Measurements from ENCODE around the gene MORN2.

The MORN2 gene

DNA sequence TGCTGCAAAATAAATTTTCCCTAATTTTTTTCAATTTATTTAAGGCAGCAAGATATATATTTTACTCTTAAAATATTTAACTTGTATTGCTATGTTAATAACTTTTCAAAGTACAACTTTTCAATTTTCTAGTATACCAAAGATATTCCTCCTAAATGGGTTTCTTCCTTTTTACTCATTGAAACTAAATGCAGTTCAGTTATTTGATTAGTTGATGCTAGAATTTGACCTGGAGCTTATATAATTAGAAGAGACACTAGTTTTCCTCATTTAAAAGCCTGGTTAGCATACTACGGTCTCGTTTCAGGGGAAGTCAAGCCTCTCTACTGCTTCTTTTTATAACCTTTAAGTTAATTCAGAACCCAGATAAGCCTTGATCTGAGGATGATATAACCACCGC lies 13.8 kb downstream of the MORN2 start, which contains the start of gene ARHGEF33:
TSS of gene ARHGEF33 (plus strand) at position 301 of the 400 bp plus-strand sequence. CDS start 29,573 bp downstream, outside the sequence.
- DNase-seq (ENCODE audit: low read depth in 2 of 2): no peak

- no peak for DNase-seq (ENCODE audit: low read depth in 2 of 2)
Measured at GRCh38 chr2:38892819-38893218, 17.0 kb downstream of the MORN2 start.

DNA sequence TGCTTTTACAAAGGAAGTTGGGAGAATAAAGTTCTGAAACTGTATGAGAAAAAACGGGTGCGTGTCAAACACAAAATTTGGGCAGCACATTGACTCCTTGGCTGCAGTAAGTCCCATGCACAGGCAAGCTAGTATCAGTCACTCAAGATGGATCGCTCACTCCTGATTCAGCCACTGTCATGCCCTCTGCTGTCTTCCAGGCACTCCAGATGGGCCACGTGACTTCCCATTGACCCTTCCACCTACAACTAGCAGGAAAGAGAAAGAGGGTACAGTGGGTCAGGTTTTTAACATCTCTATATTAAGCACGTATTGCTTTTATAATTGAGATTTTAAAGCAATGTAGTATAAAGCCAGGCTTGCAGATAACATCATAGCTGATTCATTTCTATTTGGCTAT lies 22.5 kb downstream of the MORN2 start:
- DNase-seq (ENCODE audit: low read depth in 2 of 2): no peak

DNA sequence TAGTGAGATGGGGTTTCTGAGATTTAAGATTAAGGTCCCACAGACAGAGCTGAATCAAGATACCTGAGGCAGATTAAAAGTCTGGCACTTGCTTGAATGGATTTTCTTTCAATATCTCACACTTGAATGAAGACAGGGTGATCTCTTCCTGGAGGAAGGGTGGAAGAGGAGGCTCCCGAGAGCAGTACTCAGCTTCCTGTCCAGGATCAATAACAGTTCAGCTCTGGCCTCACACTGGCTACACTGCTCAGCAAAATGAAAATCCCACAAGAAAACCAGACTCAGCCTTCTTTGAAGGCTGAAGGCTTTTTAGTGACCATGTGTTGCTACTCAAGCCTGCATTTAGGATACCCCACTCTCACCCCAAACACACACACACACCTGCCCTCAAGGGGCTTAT lies 24.9 kb downstream of the MORN2 start:
- DNase-seq (ENCODE audit: low read depth in 2 of 2): no peak

- DNase-seq (ENCODE audit: low read depth in 2 of 2): no peak
Measured at GRCh38 chr2:38905251-38905650, 29.5 kb downstream of the MORN2 start.

DNA sequence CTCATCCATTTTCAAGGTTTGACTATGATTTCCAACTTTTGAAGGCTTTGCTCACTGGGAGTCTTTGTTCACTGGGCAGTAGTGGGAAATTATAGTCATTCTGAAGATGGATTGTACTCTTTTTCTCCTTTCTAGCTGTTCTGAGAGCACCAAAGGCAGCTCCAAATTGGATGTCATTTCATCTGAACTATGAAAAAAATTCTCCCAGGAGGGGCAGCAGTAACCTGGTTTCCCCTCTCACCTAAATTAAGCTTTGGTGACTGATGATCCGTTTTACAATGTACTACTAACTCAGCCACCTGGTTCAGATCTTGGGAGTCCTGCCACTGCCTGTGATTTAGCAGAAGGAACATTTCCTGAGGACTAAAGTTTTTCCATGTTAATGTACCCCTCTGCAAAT lies 31.5 kb downstream of the MORN2 start:
- DNase-seq (ENCODE audit: low read depth in 2 of 2): no peak

DNA sequence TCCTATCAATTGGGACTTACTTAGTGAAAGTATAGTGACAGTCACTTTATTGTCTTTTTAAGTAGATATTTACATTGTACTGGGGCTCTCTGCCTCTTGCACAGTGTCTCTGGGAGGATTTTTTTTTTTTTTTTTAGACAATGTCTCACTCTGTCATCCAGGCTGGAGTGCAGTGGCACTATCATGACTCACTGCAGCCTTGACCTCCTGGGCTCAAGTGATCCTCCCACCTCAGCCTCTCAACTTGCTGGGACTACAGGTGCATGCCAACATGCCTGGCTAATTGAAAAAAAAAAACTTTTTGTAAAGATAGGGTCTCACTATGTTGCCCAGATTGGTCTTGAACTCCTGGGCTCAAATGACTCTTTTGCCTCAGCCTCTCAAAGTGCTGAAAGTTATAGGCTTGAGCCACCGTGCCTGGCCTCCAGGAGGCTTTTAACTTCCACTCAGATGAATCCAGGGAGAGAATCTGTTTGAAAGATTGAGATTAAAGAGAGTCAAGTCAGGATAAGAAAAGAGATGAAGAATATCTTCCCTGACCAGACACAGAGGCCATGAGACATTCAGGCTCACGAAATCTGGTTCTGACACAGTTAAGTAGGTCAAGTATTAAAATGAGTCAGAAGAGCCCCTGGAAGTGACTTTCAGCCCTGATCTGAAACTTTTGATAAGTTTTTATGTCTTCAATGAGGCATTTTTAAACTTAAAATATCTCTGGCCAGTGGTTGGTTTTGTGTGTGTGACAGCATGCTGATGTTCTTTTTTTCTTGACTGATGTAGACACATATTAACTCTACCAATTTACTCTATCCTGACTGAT lies 32.2 kb downstream of the MORN2 start:
- DNase-seq (ENCODE audit: low read depth in 2 of 2): no peak

DNA sequence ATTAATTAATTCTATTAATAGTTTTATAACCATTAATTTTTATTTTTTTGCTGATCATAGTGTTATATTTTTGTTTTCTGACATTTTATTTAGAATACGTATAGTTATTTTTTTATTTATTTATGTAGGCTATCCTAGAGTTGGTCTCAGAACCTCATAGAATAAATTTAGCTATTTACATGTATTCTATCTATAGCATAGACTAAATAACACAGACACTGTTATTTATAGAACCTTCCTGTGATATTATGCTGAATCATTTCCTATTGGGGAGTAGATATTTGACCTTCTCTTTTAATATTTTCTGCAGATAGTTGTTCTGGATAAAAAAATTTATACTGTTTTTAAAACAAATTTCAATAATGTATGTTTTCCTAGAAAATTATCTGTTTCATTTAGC lies 34.1 kb downstream of the MORN2 start:
- DNase-seq (ENCODE audit: low read depth in 2 of 2): no peak

GRCh38 chr2:38911191-38911590 lies 35.4 kb downstream of the MORN2 start:
- DNase-seq (ENCODE audit: low read depth in 2 of 2): no peak

GRCh38 chr2:38912619-38913018 lies 36.8 kb downstream of the MORN2 start:
- no peak for DNase-seq (ENCODE audit: low read depth in 2 of 2)

DNA sequence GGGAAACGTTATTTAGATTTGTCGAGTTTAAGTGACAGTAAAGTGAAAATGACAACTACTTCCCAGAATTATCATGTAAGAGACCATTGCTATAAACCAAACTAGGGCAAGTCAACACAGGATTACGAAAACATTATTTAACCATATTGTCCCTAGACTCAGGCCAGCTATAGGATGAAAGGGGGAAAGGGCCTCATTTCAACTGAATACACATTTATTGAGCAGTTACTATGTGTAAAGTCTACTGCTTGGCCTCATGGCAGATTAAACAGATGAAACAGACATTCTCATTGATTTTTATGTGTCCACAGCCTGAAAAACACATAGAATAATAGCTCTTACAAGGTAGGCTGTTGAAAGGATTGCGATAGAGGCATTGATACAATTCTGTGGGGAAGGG lies 46.6 kb downstream of the MORN2 start:
- DNase-seq (ENCODE audit: low read depth in 2 of 2): no peak

GRCh38 chr2:38922902-38923301 lies 47.1 kb downstream of the MORN2 start:
- no peak for DNase-seq (ENCODE audit: low read depth in 2 of 2)

GRCh38 chr2:38925982-38926381 lies 50.2 kb downstream of the MORN2 start:
- no peak for DNase-seq (ENCODE audit: low read depth in 2 of 2)

DNA sequence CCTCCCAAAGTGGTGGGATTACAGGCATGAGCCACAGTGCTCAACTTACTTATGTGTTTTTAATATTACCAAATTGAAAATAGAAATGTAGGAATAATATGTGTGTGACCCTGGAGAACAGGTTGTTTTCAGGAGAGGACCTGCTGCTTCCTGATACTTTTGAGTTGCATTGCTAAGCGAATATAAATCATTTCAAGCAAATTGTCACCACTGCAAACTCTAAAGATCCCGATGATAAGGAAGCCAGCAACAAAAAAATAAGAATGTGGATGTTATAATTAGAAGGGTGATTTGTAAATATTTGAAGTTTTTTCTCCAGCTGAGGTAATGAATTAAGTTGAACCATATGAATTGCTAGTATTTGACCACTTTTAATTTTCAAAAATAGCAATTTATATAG lies 54.8 kb downstream of the MORN2 start:
- DNase-seq (ENCODE audit: low read depth in 2 of 2): no peak

Measured in stimulated activated CD4-positive, alpha-beta T cell treated with anti-CD3 and anti-CD28 coated beads, Interleukin-1b, Interleukin-23, amount 100 ng/mL, for 4 hours (primary cell).